ENCODE data around the gene RTL5. TPM values are rescaled to one million over a fixed set of nuclear protein-coding genes. Genes with fewer than 3 reads are reported as not detected.

The RTL5 gene
- total and polyA plus RNA-seq, 2 experiments from 2014 or later: 0.31 to 0.94 TPM

- TF ChIP-seq CTCF (conservative IDR thresholded peaks at IDR 0.05; ENCODE audit: low read depth in 2 of 2): no peak
Observed at GRCh38 chrX:72142794-72143608, 11.3 kb upstream of the RTL5 start (continued).

GRCh38 chrX:72142094-72142793 is 10.5 kb upstream of the RTL5 start:
- Histone ChIP-seq H3K27ac (ENCODE audit: low read depth) (no peak overlapping the region), H3F3A (replicated peaks; ENCODE audit: low read depth) (no peaks in the 10 kb centered on the region), H3K36me3 (ENCODE audit: insufficient read depth) (no peaks in the 10 kb centered on the region), H3K27me3 (ENCODE audit: insufficient read depth) (no peaks in the 10 kb centered on the region), H3K9me2 (ENCODE audit: insufficient read depth) (no peaks in the 10 kb centered on the region), H2AFZ (no peak overlapping the region), H3K4me3 (no peak overlapping the region), H3K79me2 (replicated peaks; ENCODE audit: insufficient read depth) (no peaks in the 10 kb centered on the region), H4K20me1 (replicated peaks; ENCODE audit: insufficient read depth) (no peaks in the 10 kb centered on the region), H3K4me2 (no peak overlapping the region), H3K4me1 (ENCODE audit: insufficient read depth) (no peaks in the 10 kb centered on the region)
- TF ChIP-seq POLR2AphosphoS5 (IDR thresholded peaks at IDR 0.05; ENCODE audit: low read depth): no peak
- TF ChIP-seq STAT1 (IDR thresholded peaks at IDR 0.05; ENCODE audit: unreplicated experiment): no peak
- no peak for TF ChIP-seq ZNF462 (CRISPR knock-in tag; IDR thresholded peaks at IDR 0.05)
- TF ChIP-seq EZH2phosphoT487 (IDR thresholded peaks at IDR 0.05; ENCODE audit: unreplicated experiment): no peak
- no peak for TF ChIP-seq ZNF331 (CRISPR knock-in tag; IDR thresholded peaks at IDR 0.05; ENCODE audit: low read depth)
- TF ChIP-seq ZNF114 (CRISPR knock-in tag; IDR thresholded peaks at IDR 0.05): no peak
- Mint-ChIP-seq H3K27me3 (ENCODE audit: insufficient read depth, low read depth, poor library complexity) (peaks cover 3% of the 10 kb centered on the region), H3K9me3 (no peaks in the 10 kb centered on the region; the same call in 2 of the 3 replicates), H3K36me3 (ENCODE audit: low read depth) (peaks cover 26% of the 10 kb centered on the region), H3K4me1 (peaks cover 2% of the 10 kb centered on the region; the same call in 1 of the 3 replicates), H3K4me3 (no peak overlapping the region), H3K27ac (no peak overlapping the region)
- ATAC-seq: no peak
- DNase-seq (ENCODE audit: low spot score): peak; percentile 16

Data from GM23338 (cell line).